Right renal cortex interstitium (tissue), 3 donors: Measurements from ENCODE around the gene ASCL2. TPM values are rescaled to one million over a fixed set of nuclear protein-coding genes. Genes with fewer than 3 reads are reported as not detected.
"Not testable (repeated sequence)": the region's sequence is repeated elsewhere in the genome, so short reads cannot be mapped to it uniquely, and the experiment has no call there.

ENCODE experiments used
- DNase-seq, 3 donors: peaks; one replicate each; pipeline ENCODE4 v3.0.0-alpha.2; 2013; ENCODE audit warnings: low read depth in 3 of 3, low spot score in 2 of 3
- polyA plus RNA-seq, 3 donors: library from polyadenylated mRNA; unstranded; fragments of 120-200 nt; gene quantifications; one replicate each; pipeline ENCODE4 v1.2.1, GENCODE V29; 2013; ENCODE audit not compliant: insufficient read length in 3 of 3

ASCL2 gene
- polyA plus RNA-seq, 3 donors = 1.9 to 2.7 (median 2.0) TPM

GRCh38 chr11:2237457-2238238 lies 32.7 kb downstream of the ASCL2 start:
- DNase-seq = no peak

- not testable (repeated sequence) for DNase-seq
Observed at GRCh38 chr11:2236381-2237134, 33.8 kb downstream of the ASCL2 start.

- no peak for DNase-seq
Observed at GRCh38 chr11:2235588-2236326, 34.6 kb downstream of the ASCL2 start.

GRCh38 chr11:2234963-2235362 lies 35.4 kb downstream of the ASCL2 start:
- no peak for DNase-seq

- no peak for DNase-seq
Observed at GRCh38 chr11:2233693-2234455, 36.5 kb downstream of the ASCL2 start.

- no peak for DNase-seq
Observed at GRCh38 chr11:2229713-2230297, 40.6 kb downstream of the ASCL2 start.

GRCh38 chr11:2224254-2224653 lies 46.1 kb downstream of the ASCL2 start:
- DNase-seq = no peak

GRCh38 chr11:2223153-2223794 lies 47.1 kb downstream of the ASCL2 start:
- DNase-seq = no peak

GRCh38 chr11:2222451-2222850 lies 47.9 kb downstream of the ASCL2 start:
- DNase-seq = no peak

GRCh38 chr11:2221591-2221990 lies 48.8 kb downstream of the ASCL2 start:
- DNase-seq = no peak

- no peak for DNase-seq
Observed at GRCh38 chr11:2221024-2221423, 49.4 kb downstream of the ASCL2 start.

- no peak for DNase-seq
Observed at GRCh38 chr11:2220173-2220771, 50.1 kb downstream of the ASCL2 start.

GRCh38 chr11:2219318-2220017 lies 50.9 kb downstream of the ASCL2 start:
- no peak for DNase-seq

Other genes starting within 250 kb of the ASCL2 start
- 100 to 1,000 TPM; 718 to 837 (median 829) TPM for gene IGF2, start 131.2 kb downstream of the ASCL2 start, polyA plus RNA-seq
- gene INS, start 109.4 kb downstream of the ASCL2 start, polyA plus RNA-seq = not detected
- 1 to 10 TPM in 1 of 3 donors, under 1 TPM in 2; 0.74 to 1.3 (median 0.97) TPM for gene TH, start 98.8 kb downstream of the ASCL2 start, polyA plus RNA-seq
- under 1 TPM; 0.55 to 0.82 (median 0.56) TPM for gene C11orf21, start 31.3 kb upstream of the ASCL2 start, polyA plus RNA-seq
- 1 to 10 TPM; 1.9 to 2.3 (median 2.2) TPM for gene TSPAN32, start 31.4 kb upstream of the ASCL2 start, polyA plus RNA-seq
- gene CD81, start 106.7 kb upstream of the ASCL2 start, polyA plus RNA-seq = 100 to 1,000 TPM; 535 to 636 (median 610) TPM
- gene TSSC4, start 130.2 kb upstream of the ASCL2 start, polyA plus RNA-seq = 10 to 100 TPM; 27.6 to 33.3 (median 31.6) TPM
- 1 to 10 TPM; 1.7 to 2.2 (median 2.1) TPM for gene TRPM5, start 173.9 kb upstream of the ASCL2 start, polyA plus RNA-seq
- gene KCNQ1, start 174.4 kb upstream of the ASCL2 start, polyA plus RNA-seq = 10 to 100 TPM in 2 of 3 donors, 1 to 10 TPM in 1; 8.4 to 11.8 (median 10.2) TPM